Trophoblast cell (in vitro differentiated cells and primary cell): ENCODE measurements around the gene HECW1.

Source experiments
- DNase-seq, 2 donors: peaks; one replicate each; pipeline ENCODE4 v3.0.0-alpha.2; 2016
- H2AFZ ChIP-seq: 2 replicates; pipeline ENCODE4 v1.6.1; 2013; ENCODE audit warnings: low read length, moderate library complexity, mild to moderate bottlenecking; ENCODE audit not compliant: insufficient read depth, poor library complexity
- H2AK5ac ChIP-seq: 2 replicates; pipeline ENCODE4 v1.6.1; 2013; ENCODE audit warnings: mild to moderate bottlenecking, low read length
- H2BK120ac ChIP-seq: 2 replicates; pipeline ENCODE4 v1.6.1; 2013; ENCODE audit warnings: low read length, mild to moderate bottlenecking, moderate library complexity; ENCODE audit not compliant: insufficient read depth, poor library complexity
- H2BK12ac ChIP-seq: 2 replicates; pipeline ENCODE4 v1.6.1; 2013; ENCODE audit warnings: mild to moderate bottlenecking, low read length, moderate library complexity
- H2BK5ac ChIP-seq: 2 replicates; pipeline ENCODE4 v1.6.1; 2013; ENCODE audit warnings: low read length, low read depth, moderate library complexity, mild to moderate bottlenecking; ENCODE audit not compliant: poor library complexity
- H3K14ac ChIP-seq: 2 replicates; pipeline ENCODE4 v1.6.1; 2013; ENCODE audit warnings: mild to moderate bottlenecking, low read length
- H3K18ac ChIP-seq: 2 replicates; pipeline ENCODE4 v1.6.1; 2013; ENCODE audit warnings: mild to moderate bottlenecking, low read length
- H3K23ac ChIP-seq: 2 replicates; pipeline ENCODE4 v1.6.1; 2013; ENCODE audit warnings: low read length
- H3K27ac ChIP-seq: 2 replicates; pipeline ENCODE4 v1.5.1; 2013; ENCODE audit warnings: low read depth, mild to moderate bottlenecking, inconsistent platforms, low read length, moderate library complexity
- H3K27me3 ChIP-seq: 2 replicates; pipeline ENCODE4 v1.6.1; 2013; ENCODE audit warnings: inconsistent platforms, mild to moderate bottlenecking, low read length, moderate library complexity; ENCODE audit not compliant: insufficient read depth
- H3K36me3 ChIP-seq, 2 experiments: 1 replicate in 1 of 2; 2 replicates in 1 of 2; pipeline ENCODE4 v1.6.1; 2013; ENCODE audit warnings: low read length in 2 of 2, mild to moderate bottlenecking in 2 of 2, moderate library complexity in 1 of 2; ENCODE audit not compliant: insufficient read depth in 2 of 2, control insufficient read depth in 1 of 2
- H3K4ac ChIP-seq: 2 replicates; pipeline ENCODE4 v1.6.1; 2013; ENCODE audit warnings: low read depth, mild to moderate bottlenecking, low read length, moderate library complexity
- H3K4me1 ChIP-seq, 2 experiments: 1 replicate in 1 of 2; 2 replicates in 1 of 2; pipeline ENCODE4 v1.6.1; 2013; ENCODE audit warnings: low read length in 2 of 2, mild to moderate bottlenecking in 2 of 2, moderate library complexity in 1 of 2; ENCODE audit not compliant: insufficient read depth in 2 of 2, control insufficient read depth in 1 of 2
- H3K4me2 ChIP-seq: 2 replicates; pipeline ENCODE4 v1.6.1; 2013; ENCODE audit warnings: inconsistent platforms, mild to moderate bottlenecking, low read length, moderate library complexity
- H3K4me3 ChIP-seq: 2 replicates; pipeline ENCODE4 v1.5.1; 2013; ENCODE audit warnings: mild to moderate bottlenecking, low read depth, low read length, inconsistent platforms
- H3K79me1 ChIP-seq: one replicate; pipeline ENCODE4 v1.6.1; 2013; ENCODE audit warnings: low read length
- H3K79me2 ChIP-seq: 2 replicates; pipeline ENCODE4 v1.6.1; 2013; ENCODE audit warnings: low read length, mild to moderate bottlenecking; ENCODE audit not compliant: control insufficient read depth, insufficient read depth, poor library complexity
- H3K9ac ChIP-seq: 2 replicates; pipeline ENCODE4 v1.6.1; 2013; ENCODE audit warnings: mild to moderate bottlenecking, low read length
- H3K9me3 ChIP-seq: 2 replicates; pipeline ENCODE4 v1.6.1; 2013; ENCODE audit warnings: low read depth, mild to moderate bottlenecking, control low read depth, inconsistent platforms, low read length; ENCODE audit not compliant: insufficient read depth
- H4K12ac ChIP-seq: 2 replicates; pipeline ENCODE4 v1.6.1; 2013; ENCODE audit warnings: low read depth, mild to moderate bottlenecking, low read length, moderate library complexity
- H4K8ac ChIP-seq: 2 replicates; pipeline ENCODE4 v1.6.1; 2013; ENCODE audit warnings: low read depth, mild to moderate bottlenecking, low read length, moderate library complexity
- H4K91ac ChIP-seq: one replicate; pipeline ENCODE4 v1.6.1; 2013; ENCODE audit warnings: low read depth, mild to moderate bottlenecking, low read length, moderate library complexity
- WGBS: extraction: QIAGEN DNeasy Blood & Tissue Kit; methylation state at CpG from one replicate; pipeline ENCODE4 v1.1.7; 2013; ENCODE audit warnings: missing lambda C conversion rate; ENCODE audit not compliant: insufficient read length, insufficient coverage; ENCODE audit errors: extremely low coverage; 5-methylcytosine and 5-hydroxymethylcytosine counted together

HECW1 gene

GRCh38 chr7:43151076-43151475, 38.6 kb downstream of the HECW1 start:
- DNase-seq = no peak
- Histone ChIP-seq H3K4me1 (peaks cover 0 to 2% of the 10 kb centered on the region in 2 experiments), H3K27ac (no peak overlapping the region), H3K27me3 (no peaks in the 10 kb centered on the region), H2AK5ac (no peak overlapping the region), H3K23ac (no peak overlapping the region), H4K91ac (no peak overlapping the region), H2AFZ (no peak overlapping the region), H3K79me2 (no peaks in the 10 kb centered on the region), H2BK120ac (no peak overlapping the region), H2BK5ac (no peak overlapping the region), H3K4me2 (no peak overlapping the region), H4K8ac (no peak overlapping the region), H3K9me3 (no peaks in the 10 kb centered on the region), H3K79me1 (no peaks in the 10 kb centered on the region), H3K4ac (no peak overlapping the region), H3K14ac (no peak overlapping the region), H3K4me3 (no peak overlapping the region), H4K12ac (no peak overlapping the region), H3K9ac (no peak overlapping the region), H3K18ac (no peak overlapping the region), H3K36me3 (no peaks in the 10 kb centered on the region), H2BK12ac (no peak overlapping the region)
- WGBS = no CpG with 5 or more reads among the region's 1 CpG

GRCh38 chr7:43152696-43153095, 40.2 kb downstream of the HECW1 start:
- DNase-seq = no peak
- Histone ChIP-seq H3K79me1 (no peaks in the 10 kb centered on the region), H3K36me3 (no peaks in the 10 kb centered on the region), H3K4me2 (no peak overlapping the region), H2BK12ac (no peak overlapping the region), H4K91ac (no peak overlapping the region), H3K9ac (no peak overlapping the region), H3K27ac (no peak overlapping the region), H3K27me3 (no peaks in the 10 kb centered on the region), H4K12ac (no peak overlapping the region), H3K23ac (no peak overlapping the region), H2AK5ac (no peak overlapping the region), H3K4me1 (peaks cover 0 to 2% of the 10 kb centered on the region in 2 experiments), H3K9me3 (no peaks in the 10 kb centered on the region), H3K79me2 (no peaks in the 10 kb centered on the region), H2BK120ac (no peak overlapping the region), H3K4ac (no peak overlapping the region), H3K18ac (no peak overlapping the region), H3K4me3 (no peak overlapping the region), H2BK5ac (no peak overlapping the region), H4K8ac (no peak overlapping the region), H2AFZ (no peak overlapping the region), H3K14ac (no peak overlapping the region)
- WGBS = no CpG with 5 or more reads among the region's 6 CpGs

- H3K9ac ChIP-seq = no peak overlapping the region
- no peak overlapping the region for H3K23ac ChIP-seq
- no peaks in the 10 kb centered on the region for H3K36me3 ChIP-seq
- no peak overlapping the region for H3K4ac ChIP-seq
- H3K4me3 ChIP-seq = no peak overlapping the region
- no peaks in the 10 kb centered on the region for H3K27me3 ChIP-seq
- no peaks in the 10 kb centered on the region for H3K9me3 ChIP-seq
- H4K8ac ChIP-seq = no peak overlapping the region
- H4K91ac ChIP-seq = no peak overlapping the region
- DNase-seq = no peak
- H2AK5ac ChIP-seq = no peak overlapping the region
- no peak overlapping the region for H3K4me2 ChIP-seq
- H2BK120ac ChIP-seq = no peak overlapping the region
- H2BK5ac ChIP-seq = no peak overlapping the region
- H3K27ac ChIP-seq = no peak overlapping the region
- H3K14ac ChIP-seq = no peak overlapping the region
- no CpG with 5 or more reads among the region's 4 CpGs for WGBS
- no peaks in the 10 kb centered on the region for H3K4me1 ChIP-seq
- H4K12ac ChIP-seq = no peak overlapping the region
- H3K79me1 ChIP-seq = no peaks in the 10 kb centered on the region
- no peaks in the 10 kb centered on the region for H3K79me2 ChIP-seq
- no peak overlapping the region for H2BK12ac ChIP-seq
- no peak overlapping the region for H2AFZ ChIP-seq
- H3K18ac ChIP-seq = no peak overlapping the region
Measured at GRCh38 chr7:43155636-43156035, 43.2 kb downstream of the HECW1 start.

GRCh38 chr7:43163885-43164284, 51.4 kb downstream of the HECW1 start:
- Histone ChIP-seq H3K79me2 (no peaks in the 10 kb centered on the region), H3K9me3 (peaks cover 1% of the 10 kb centered on the region), H3K36me3 (no peaks in the 10 kb centered on the region), H2AK5ac (no peak overlapping the region), H3K23ac (no peak overlapping the region), H3K18ac (no peak overlapping the region), H2BK12ac (no peak overlapping the region), H4K12ac (no peak overlapping the region), H3K4me1 (no peaks in the 10 kb centered on the region), H2BK120ac (no peak overlapping the region), H3K4me2 (no peak overlapping the region), H3K4me3 (no peak overlapping the region), H3K27me3 (no peaks in the 10 kb centered on the region), H3K14ac (no peak overlapping the region), H4K8ac (no peak overlapping the region), H2AFZ (no peak overlapping the region), H3K27ac (no peak overlapping the region), H4K91ac (no peak overlapping the region), H3K9ac (peak overlapping the region; percentile 55), H3K4ac (no peak overlapping the region), H2BK5ac (no peak overlapping the region), H3K79me1 (no peaks in the 10 kb centered on the region)
- no CpG with 5 or more reads among the region's 3 CpGs for whole genome bisulfite sequencing
- DNase-seq = no peak
